Trophoblast cell (in vitro differentiated cells and primary cell): Measurements from ENCODE around the gene ERI3.

ENCODE experiments used
- DNase-seq, 2 donors: peaks; one replicate each; pipeline ENCODE4 v3.0.0-alpha.2; 2016
- H2AFZ ChIP-seq: 2 replicates; pipeline ENCODE4 v1.6.1; 2013; ENCODE audit warnings: low read length, moderate library complexity, mild to moderate bottlenecking; ENCODE audit not compliant: insufficient read depth, poor library complexity
- H2AK5ac ChIP-seq: 2 replicates; pipeline ENCODE4 v1.6.1; 2013; ENCODE audit warnings: mild to moderate bottlenecking, low read length
- H2BK120ac ChIP-seq: 2 replicates; pipeline ENCODE4 v1.6.1; 2013; ENCODE audit warnings: low read length, mild to moderate bottlenecking, moderate library complexity; ENCODE audit not compliant: insufficient read depth, poor library complexity
- H2BK12ac ChIP-seq: 2 replicates; pipeline ENCODE4 v1.6.1; 2013; ENCODE audit warnings: mild to moderate bottlenecking, low read length, moderate library complexity
- H2BK5ac ChIP-seq: 2 replicates; pipeline ENCODE4 v1.6.1; 2013; ENCODE audit warnings: low read length, low read depth, moderate library complexity, mild to moderate bottlenecking; ENCODE audit not compliant: poor library complexity
- H3K14ac ChIP-seq: 2 replicates; pipeline ENCODE4 v1.6.1; 2013; ENCODE audit warnings: mild to moderate bottlenecking, low read length
- H3K18ac ChIP-seq: 2 replicates; pipeline ENCODE4 v1.6.1; 2013; ENCODE audit warnings: mild to moderate bottlenecking, low read length
- H3K23ac ChIP-seq: 2 replicates; pipeline ENCODE4 v1.6.1; 2013; ENCODE audit warnings: low read length
- H3K27ac ChIP-seq: 2 replicates; pipeline ENCODE4 v1.5.1; 2013; ENCODE audit warnings: low read depth, mild to moderate bottlenecking, inconsistent platforms, low read length, moderate library complexity
- H3K27me3 ChIP-seq: 2 replicates; pipeline ENCODE4 v1.6.1; 2013; ENCODE audit warnings: inconsistent platforms, mild to moderate bottlenecking, low read length, moderate library complexity; ENCODE audit not compliant: insufficient read depth
- H3K36me3 ChIP-seq, 2 experiments: 1 replicate in 1 of 2; 2 replicates in 1 of 2; pipeline ENCODE4 v1.6.1; 2013; ENCODE audit warnings: low read length in 2 of 2, mild to moderate bottlenecking in 2 of 2, moderate library complexity in 1 of 2; ENCODE audit not compliant: insufficient read depth in 2 of 2, control insufficient read depth in 1 of 2
- H3K4ac ChIP-seq: 2 replicates; pipeline ENCODE4 v1.6.1; 2013; ENCODE audit warnings: low read depth, mild to moderate bottlenecking, low read length, moderate library complexity
- H3K4me1 ChIP-seq, 2 experiments: 1 replicate in 1 of 2; 2 replicates in 1 of 2; pipeline ENCODE4 v1.6.1; 2013; ENCODE audit warnings: low read length in 2 of 2, mild to moderate bottlenecking in 2 of 2, moderate library complexity in 1 of 2; ENCODE audit not compliant: insufficient read depth in 2 of 2, control insufficient read depth in 1 of 2
- H3K4me2 ChIP-seq: 2 replicates; pipeline ENCODE4 v1.6.1; 2013; ENCODE audit warnings: inconsistent platforms, mild to moderate bottlenecking, low read length, moderate library complexity
- H3K4me3 ChIP-seq: 2 replicates; pipeline ENCODE4 v1.5.1; 2013; ENCODE audit warnings: mild to moderate bottlenecking, low read depth, low read length, inconsistent platforms
- H3K79me1 ChIP-seq: one replicate; pipeline ENCODE4 v1.6.1; 2013; ENCODE audit warnings: low read length
- H3K79me2 ChIP-seq: 2 replicates; pipeline ENCODE4 v1.6.1; 2013; ENCODE audit warnings: low read length, mild to moderate bottlenecking; ENCODE audit not compliant: control insufficient read depth, insufficient read depth, poor library complexity
- H3K9ac ChIP-seq: 2 replicates; pipeline ENCODE4 v1.6.1; 2013; ENCODE audit warnings: mild to moderate bottlenecking, low read length
- H3K9me3 ChIP-seq: 2 replicates; pipeline ENCODE4 v1.6.1; 2013; ENCODE audit warnings: low read depth, mild to moderate bottlenecking, control low read depth, inconsistent platforms, low read length; ENCODE audit not compliant: insufficient read depth
- H4K12ac ChIP-seq: 2 replicates; pipeline ENCODE4 v1.6.1; 2013; ENCODE audit warnings: low read depth, mild to moderate bottlenecking, low read length, moderate library complexity
- H4K8ac ChIP-seq: 2 replicates; pipeline ENCODE4 v1.6.1; 2013; ENCODE audit warnings: low read depth, mild to moderate bottlenecking, low read length, moderate library complexity
- H4K91ac ChIP-seq: one replicate; pipeline ENCODE4 v1.6.1; 2013; ENCODE audit warnings: low read depth, mild to moderate bottlenecking, low read length, moderate library complexity
- WGBS: extraction: QIAGEN DNeasy Blood & Tissue Kit; methylation state at CpG from one replicate; pipeline ENCODE4 v1.1.7; 2013; ENCODE audit warnings: missing lambda C conversion rate; ENCODE audit not compliant: insufficient read length, insufficient coverage; ENCODE audit errors: extremely low coverage; 5-methylcytosine and 5-hydroxymethylcytosine counted together

The ERI3 gene

DNA sequence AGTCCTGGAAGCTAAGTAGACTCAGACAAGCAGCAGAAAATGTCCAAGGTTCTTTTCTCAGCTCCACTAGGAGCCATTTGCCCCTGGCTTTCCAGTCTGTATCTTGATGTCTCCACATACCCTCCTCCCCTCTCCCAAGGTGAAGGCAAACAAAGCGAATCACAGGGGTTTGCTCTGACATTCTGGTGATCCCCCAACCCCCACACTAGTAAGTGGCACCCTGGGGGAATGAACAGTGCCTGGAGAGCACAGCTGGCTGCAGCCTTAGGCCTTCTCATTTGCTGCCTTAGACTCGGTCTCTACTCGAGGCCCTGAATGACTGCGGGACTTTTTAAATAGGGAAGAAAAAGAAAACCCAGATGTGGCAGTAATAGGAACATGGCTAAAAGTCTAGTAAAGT lies 15.3 kb downstream of the ERI3 start:
- H3K23ac ChIP-seq, result peak overlapping the region; percentile 72
- H3K36me3 ChIP-seq, result peaks cover 8 to 10% of the 10 kb centered on the region in 2 experiments
- no peak overlapping the region for H2AK5ac ChIP-seq
- H4K8ac ChIP-seq, result no peak overlapping the region
- no peak overlapping the region for H3K27ac ChIP-seq
- H4K91ac ChIP-seq, result no peak overlapping the region
- no peak overlapping the region for H2BK12ac ChIP-seq
- H3K18ac ChIP-seq, result no peak overlapping the region
- H2AFZ ChIP-seq, result no peak overlapping the region
- H3K9me3 ChIP-seq, result peaks cover 5% of the 10 kb centered on the region
- no peak for DNase-seq
- no peaks in the 10 kb centered on the region for H3K79me1 ChIP-seq
- H3K4me2 ChIP-seq, result no peak overlapping the region
- H3K4me3 ChIP-seq, result no peak overlapping the region
- no peaks in the 10 kb centered on the region for H3K4me1 ChIP-seq
- no peaks in the 10 kb centered on the region for H3K27me3 ChIP-seq
- H4K12ac ChIP-seq, result no peak overlapping the region
- no CpG with 5 or more reads among the region's 4 CpGs for WGBS
- no peak overlapping the region for H3K14ac ChIP-seq
- H2BK5ac ChIP-seq, result no peak overlapping the region
- H3K9ac ChIP-seq, result no peak overlapping the region
- no peaks in the 10 kb centered on the region for H3K79me2 ChIP-seq
- H2BK120ac ChIP-seq, result no peak overlapping the region
- no peak overlapping the region for H3K4ac ChIP-seq

DNA sequence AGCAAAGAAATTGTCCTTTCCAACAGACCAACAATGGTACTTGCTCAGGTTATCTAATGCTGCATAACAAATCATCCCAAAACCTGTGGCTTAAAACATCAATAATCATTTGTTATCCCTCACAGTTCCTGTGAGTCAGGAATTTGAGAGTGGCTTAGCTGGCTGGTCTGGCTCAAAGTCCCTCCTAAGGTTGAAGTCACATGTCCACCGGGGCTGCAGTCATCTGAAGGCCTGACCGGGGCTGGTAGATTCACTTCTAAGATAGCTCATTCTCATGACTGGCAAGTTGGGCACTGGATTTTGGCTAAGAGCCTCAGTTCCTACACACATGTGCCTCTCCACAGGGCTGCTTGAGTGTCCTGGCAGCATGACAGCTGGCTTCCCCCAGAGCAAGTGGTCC lies 16.9 kb downstream of the ERI3 start:
- Histone ChIP-seq H3K27me3 (no peaks in the 10 kb centered on the region), H3K4me2 (no peak overlapping the region), H3K4me1 (no peaks in the 10 kb centered on the region), H4K8ac (no peak overlapping the region), H3K4ac (no peak overlapping the region), H2BK12ac (no peak overlapping the region), H2AFZ (no peak overlapping the region), H2BK5ac (no peak overlapping the region), H3K36me3 (peaks cover 12 to 14% of the 10 kb centered on the region in 2 experiments), H4K12ac (no peak overlapping the region), H3K4me3 (no peak overlapping the region), H3K9me3 (peaks cover 7% of the 10 kb centered on the region), H3K23ac (no peak overlapping the region), H3K18ac (no peak overlapping the region), H2BK120ac (no peak overlapping the region), H3K79me1 (no peaks in the 10 kb centered on the region), H2AK5ac (no peak overlapping the region), H4K91ac (no peak overlapping the region), H3K9ac (no peak overlapping the region), H3K14ac (no peak overlapping the region), H3K27ac (no peak overlapping the region), H3K79me2 (no peaks in the 10 kb centered on the region)
- WGBS, result no CpG with 5 or more reads among the region's 2 CpGs
- no peak for DNase-seq

DNA sequence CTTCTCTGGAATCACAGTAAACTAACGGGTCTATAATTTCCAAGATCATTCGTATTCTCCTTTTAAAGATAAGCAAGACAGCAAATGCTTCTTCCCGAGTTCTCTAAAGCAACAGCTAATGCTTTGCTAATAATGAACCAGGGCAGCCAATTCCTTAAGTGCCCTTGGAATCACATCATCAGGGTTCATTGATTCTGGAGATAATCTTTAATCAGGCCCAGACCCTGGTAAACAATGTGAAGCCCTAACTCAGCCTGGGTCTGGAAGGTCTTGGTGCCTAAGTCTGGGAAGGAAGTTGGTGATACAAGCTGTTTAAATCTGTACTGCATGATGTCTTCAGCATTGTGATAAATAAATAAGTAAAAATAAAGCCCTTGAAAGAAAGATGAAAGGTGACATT lies 18.4 kb downstream of the ERI3 start:
- Histone ChIP-seq H3K4ac (no peak overlapping the region), H3K27ac (no peak overlapping the region), H3K36me3 (peaks cover 17 to 19% of the 10 kb centered on the region in 2 experiments), H2AFZ (no peak overlapping the region), H4K8ac (no peak overlapping the region), H3K79me2 (peaks cover 1% of the 10 kb centered on the region), H3K79me1 (no peaks in the 10 kb centered on the region), H2BK120ac (no peak overlapping the region), H4K91ac (no peak overlapping the region), H3K9ac (no peak overlapping the region), H3K4me1 (no peaks in the 10 kb centered on the region), H3K9me3 (peaks cover 7% of the 10 kb centered on the region), H2AK5ac (no peak overlapping the region), H3K23ac (no peak overlapping the region), H3K18ac (no peak overlapping the region), H2BK5ac (no peak overlapping the region), H2BK12ac (no peak overlapping the region), H3K4me2 (no peak overlapping the region), H3K14ac (no peak overlapping the region), H4K12ac (no peak overlapping the region), H3K4me3 (no peak overlapping the region), H3K27me3 (no peaks in the 10 kb centered on the region)
- DNase-seq, result peak in 1 of 2 donors; percentile 39
- WGBS, result no CpG with 5 or more reads among the region's 3 CpGs

DNA sequence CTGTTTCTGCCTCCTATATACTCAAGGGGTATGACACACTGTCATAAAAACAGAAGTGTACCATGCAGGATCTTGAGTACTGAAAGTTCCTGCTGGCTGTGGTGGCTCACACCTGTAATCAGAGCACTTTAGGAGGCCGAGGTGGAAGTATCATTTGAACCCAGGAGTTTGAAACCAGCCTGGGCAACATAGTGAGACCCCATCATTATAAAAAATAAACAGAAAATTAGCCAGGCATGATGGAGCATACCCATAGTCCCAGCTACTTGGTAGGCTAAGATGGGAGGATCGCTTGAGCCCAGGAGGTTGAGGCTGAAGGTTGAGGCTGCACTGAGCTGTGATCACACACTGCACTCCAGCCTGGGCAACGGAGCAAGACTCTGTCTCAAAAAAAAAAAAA lies 20.1 kb downstream of the ERI3 start:
- no peak overlapping the region for H4K12ac ChIP-seq
- H4K91ac ChIP-seq, result no peak overlapping the region
- peaks cover 17 to 20% of the 10 kb centered on the region in 2 experiments for H3K36me3 ChIP-seq
- no peaks in the 10 kb centered on the region for H3K27me3 ChIP-seq
- H3K79me1 ChIP-seq, result no peaks in the 10 kb centered on the region
- no peak overlapping the region for H2BK120ac ChIP-seq
- H2BK5ac ChIP-seq, result no peak overlapping the region
- peaks cover 5 to 6% of the 10 kb centered on the region in 2 experiments for H3K4me1 ChIP-seq
- H2AK5ac ChIP-seq, result no peak overlapping the region
- no peak overlapping the region for H3K4me2 ChIP-seq
- H3K9me3 ChIP-seq, result peaks cover 7% of the 10 kb centered on the region
- no peak for DNase-seq
- H4K8ac ChIP-seq, result no peak overlapping the region
- H3K4ac ChIP-seq, result no peak overlapping the region
- no CpG with 5 or more reads among the region's 3 CpGs for WGBS
- H3K18ac ChIP-seq, result no peak overlapping the region
- H3K14ac ChIP-seq, result no peak overlapping the region
- no peak overlapping the region for H3K9ac ChIP-seq
- no peak overlapping the region for H3K27ac ChIP-seq
- H3K23ac ChIP-seq, result no peak overlapping the region
- H2BK12ac ChIP-seq, result no peak overlapping the region
- peaks cover 1% of the 10 kb centered on the region for H3K79me2 ChIP-seq
- H3K4me3 ChIP-seq, result no peak overlapping the region
- H2AFZ ChIP-seq, result no peak overlapping the region
